DLD1 (cell line): Measurements from ENCODE around the gene TREX2.

ENCODE experiments used
- in situ Hi-C: cut with HindIII; loops from 2 replicates; pipeline ENCODE4 v1.10.0; 2017; ENCODE audit warnings: low sequenced_read_pairs

The TREX2 gene, protein sequence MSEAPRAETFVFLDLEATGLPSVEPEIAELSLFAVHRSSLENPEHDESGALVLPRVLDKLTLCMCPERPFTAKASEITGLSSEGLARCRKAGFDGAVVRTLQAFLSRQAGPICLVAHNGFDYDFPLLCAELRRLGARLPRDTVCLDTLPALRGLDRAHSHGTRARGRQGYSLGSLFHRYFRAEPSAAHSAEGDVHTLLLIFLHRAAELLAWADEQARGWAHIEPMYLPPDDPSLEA

DNA sequence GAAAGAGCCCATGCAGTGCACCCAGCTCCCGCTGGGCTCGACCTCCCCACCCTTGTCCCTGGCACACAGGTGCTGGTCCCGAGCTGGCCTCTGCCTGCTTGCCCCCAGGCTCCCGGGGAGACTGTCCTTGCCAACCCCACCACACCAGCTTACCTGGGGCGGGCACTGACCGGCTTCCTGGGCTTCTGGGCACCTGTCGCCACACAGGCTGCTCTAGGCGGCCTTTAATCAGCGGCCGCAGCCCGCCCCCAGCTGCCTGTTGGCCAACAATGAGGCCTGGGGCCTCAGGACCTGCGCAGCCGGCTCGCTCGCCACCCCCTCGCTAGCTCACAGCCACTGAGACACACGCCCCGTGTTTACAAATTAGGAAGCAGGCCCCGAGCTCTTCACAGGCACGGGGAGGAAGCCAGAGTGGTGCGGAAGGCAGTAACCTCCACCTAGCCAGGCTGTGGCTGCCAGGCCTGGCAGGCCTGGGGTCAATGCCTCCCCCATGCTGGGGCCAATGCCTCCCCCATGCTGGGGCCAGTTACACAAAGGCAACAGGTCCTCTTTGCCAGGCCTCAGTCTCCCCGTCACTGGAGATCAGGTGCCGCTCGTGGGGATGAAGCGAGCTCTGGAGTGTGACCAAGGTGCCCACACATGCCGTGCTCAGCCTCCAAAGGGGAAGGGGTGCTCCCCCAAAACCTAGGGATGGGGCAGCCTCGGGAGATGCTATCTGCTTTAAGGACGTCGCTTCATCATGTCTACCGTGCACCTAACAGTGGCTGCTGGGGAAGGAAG, at the start of gene TREX2:
TSS of gene TREX2 (minus strand) at position 201 of the 780 bp plus-strand sequence. CDS start 626 bp downstream, outside the sequence.
- in situ Hi-C loops, result no loop called here

DNA sequence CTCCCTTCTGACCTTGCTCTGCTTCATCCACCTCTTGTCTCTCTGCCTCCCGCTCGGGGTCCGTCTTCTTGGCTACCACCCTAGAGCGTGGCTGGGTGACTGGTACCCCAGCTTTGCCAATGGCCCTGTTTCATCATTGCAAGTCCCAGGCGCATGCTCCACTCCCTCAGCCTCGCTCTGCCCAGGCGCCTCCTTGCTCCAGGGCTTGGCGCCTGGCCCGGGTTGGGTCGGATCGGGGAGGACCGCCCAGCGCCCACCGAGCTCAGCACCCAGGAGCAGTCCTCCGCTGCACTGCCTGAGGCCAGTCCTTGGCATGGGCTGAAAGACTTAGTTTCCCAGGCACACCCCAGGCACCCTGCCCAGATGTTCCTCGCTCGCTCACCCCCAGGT, 49.5 kb upstream of the TREX2 start:
- in situ Hi-C loops, result no loop called here

DNA sequence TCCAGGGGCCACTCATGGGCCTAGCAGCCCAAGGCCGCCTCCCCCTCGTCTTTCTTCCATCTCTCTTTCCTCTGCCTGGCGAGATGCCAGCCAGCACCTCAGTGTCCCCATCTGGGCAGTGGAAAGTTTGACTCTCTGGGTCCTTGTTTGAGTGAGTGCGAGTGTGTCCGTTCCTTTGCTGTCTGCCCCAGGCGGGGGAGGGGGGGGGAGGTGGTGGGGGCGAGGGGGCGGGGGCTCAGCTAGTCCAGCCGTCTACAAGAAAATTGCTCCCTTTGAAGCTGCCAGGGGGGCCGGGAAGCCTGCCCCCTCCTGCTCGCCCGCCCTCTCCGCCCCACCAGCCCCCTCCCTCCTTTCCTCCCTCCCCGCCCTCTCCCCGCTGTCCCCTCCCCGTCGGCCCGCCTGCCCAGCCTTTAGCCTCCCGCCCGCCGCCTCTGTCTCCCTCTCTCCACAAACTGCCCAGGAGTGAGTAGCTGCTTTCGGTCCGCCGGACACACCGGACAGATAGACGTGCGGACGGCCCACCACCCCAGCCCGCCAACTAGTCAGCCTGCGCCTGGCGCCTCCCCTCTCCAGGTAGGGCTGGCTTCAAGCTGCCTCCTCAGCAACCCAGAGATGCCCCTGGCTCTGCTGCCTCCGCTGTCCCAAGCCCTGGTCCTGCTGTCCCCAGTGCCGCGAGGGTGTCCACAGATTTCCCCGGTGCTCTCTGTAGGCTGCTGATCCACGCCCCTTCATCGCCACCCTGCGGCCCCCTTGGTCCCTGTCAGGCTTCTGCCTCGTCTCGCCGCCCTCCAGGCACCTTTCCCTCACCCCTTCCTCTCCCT, 48.9 kb upstream of the TREX2 start, which contains the start of gene BGN:
TSS of gene BGN (plus strand) at position 440 of the 821 bp plus-strand sequence. CDS start 9,652 bp downstream, outside the sequence.
- in situ Hi-C loops, result no loop called here

DNA sequence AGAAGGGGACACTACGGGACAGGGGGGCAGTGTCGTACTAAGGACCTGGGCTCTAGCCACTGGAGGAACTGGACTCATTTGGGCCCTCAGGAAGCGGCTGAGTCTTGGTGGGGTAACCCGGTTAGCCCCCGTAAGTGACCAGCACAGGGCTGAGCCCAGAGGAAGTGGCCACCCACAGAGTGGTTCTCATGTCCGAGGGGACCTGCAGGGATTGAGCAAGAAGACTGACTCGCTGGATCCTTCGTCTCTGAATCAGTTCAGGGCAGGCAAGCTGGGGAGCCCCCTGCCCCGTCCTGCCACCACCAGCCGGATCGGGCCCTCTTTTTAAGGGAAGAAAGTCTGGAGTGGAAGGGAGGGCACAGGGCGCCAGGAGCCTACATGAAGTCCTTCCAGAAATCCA, 48.2 kb upstream of the TREX2 start:
- in situ Hi-C loops, result no loop called here

DNA sequence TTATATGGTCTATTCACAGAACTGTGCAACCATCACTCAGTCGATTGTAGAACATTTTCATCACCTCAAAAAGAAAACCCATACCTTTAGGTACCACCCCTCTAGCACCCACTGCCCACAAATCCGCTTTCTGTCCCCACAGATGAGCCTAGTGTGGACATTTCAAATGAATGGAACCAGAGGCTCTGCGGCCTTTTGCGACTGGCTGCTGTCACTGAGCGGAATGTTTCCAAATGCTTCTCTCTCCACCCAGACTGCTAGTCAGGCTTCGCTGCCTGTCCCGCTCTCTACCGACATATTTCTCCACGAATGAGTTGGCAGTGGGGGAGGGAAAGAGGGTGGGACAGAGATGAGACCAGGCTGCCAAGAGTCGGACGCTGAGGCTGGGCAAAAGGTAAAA, 47.2 kb upstream of the TREX2 start:
- in situ Hi-C loops, result no loop called here

DNA sequence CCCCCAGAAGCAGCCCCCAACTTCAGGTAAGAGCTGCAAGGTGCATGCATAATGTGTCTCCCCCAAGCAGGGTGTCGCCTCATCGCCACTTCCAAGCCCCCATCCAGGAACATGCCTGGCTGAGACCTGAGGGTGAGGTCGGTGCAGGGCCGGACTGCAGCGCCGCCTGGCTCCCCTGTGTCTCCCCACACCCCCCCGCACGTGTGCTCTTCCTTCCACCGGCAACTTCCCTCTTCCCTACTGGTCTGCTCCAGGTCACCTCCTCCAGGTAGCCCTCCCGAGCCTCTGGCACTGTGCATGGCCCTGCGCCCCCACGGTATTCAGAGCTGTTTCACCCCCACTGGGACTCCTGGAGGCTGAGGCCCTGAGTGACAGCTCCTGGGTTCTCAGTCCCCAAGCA, 46.7 kb upstream of the TREX2 start:
- in situ Hi-C loops, result no loop called here

DNA sequence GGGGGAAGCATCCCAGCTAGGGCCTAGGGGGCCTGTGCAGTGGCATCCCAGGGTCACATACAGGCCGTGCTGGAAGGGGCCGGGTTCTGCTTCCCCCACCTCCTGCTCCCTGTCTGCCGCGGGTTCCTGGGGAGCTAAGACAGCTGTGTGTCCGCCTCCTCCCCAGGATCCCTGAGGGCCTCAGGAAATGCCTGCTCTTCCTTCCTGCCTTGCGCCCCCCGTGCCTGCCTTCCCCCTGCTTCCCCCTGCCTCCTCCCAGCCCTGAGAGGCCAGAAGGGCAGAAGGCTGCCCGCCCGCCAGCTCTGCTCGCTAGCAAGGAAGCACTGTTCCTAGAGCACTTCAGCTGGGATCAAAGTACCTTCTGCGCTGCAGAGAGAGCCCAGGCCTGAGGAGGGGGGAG, 46.1 kb upstream of the TREX2 start:
- in situ Hi-C loops, result no loop called here

DNA sequence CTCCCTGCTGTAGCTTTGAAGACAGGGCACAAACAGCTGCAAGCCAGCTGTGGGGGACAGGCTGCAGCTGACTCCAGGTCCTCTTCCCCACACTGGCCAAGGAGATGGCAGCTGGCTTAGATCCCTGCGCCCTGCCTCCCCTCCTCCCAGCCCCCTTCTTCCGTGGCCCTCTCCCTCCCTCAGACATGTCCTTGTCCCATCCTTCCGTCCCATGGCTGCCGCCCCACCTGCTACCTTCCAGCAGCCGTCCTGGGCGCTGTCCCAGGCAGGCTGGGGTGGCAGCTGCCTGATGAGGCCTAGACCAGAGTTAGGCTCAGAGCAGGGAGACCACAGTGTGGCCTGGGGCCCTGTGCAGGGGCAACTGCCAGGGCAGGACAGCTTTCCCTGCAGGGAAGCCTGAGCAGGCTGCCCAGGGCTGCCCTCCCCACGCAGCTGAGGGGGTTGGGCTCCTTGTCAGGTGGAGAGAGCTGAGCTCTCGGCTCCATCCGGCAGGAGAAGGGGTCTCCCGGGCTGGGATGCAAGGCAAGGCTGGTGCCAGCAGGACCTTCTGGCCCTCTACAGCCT, 45.6 kb upstream of the TREX2 start:
- in situ Hi-C loops, result no loop called here

DNA sequence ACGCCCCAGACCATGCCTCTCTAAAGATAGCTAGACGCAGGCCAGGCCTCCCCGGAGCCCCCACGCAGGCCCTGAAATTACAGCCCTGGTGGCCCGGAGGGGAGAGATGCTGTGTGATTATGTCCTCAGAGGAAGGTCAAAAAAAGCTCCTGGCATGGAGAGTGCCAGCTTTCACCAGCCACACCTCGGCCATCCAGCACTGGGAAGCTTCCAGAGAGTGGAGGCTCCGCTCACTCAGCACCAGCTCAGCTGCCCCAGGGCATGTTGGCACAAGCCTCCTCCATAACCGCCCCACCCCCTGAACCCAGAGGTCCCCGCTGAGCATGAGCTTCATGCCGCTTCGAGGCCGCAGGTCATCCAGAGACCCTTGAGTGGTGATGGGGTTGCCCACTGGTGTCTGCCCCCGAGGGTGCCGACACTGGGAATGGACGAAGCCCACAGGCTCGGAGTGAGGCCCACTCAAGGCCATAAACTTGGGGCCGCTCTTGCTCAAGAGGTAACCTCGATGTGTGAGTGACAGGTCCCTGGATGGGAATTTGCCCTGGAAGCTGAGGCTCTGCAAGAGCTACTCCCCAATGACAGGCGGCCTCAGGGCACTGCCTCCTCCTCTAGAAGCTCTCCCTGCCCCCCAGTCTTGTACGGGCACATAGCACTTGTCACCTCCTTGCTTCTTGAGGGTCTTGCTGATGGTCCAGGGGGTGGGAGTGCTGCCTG, 44.5 kb upstream of the TREX2 start:
- in situ Hi-C loops, result no loop called here

DNA sequence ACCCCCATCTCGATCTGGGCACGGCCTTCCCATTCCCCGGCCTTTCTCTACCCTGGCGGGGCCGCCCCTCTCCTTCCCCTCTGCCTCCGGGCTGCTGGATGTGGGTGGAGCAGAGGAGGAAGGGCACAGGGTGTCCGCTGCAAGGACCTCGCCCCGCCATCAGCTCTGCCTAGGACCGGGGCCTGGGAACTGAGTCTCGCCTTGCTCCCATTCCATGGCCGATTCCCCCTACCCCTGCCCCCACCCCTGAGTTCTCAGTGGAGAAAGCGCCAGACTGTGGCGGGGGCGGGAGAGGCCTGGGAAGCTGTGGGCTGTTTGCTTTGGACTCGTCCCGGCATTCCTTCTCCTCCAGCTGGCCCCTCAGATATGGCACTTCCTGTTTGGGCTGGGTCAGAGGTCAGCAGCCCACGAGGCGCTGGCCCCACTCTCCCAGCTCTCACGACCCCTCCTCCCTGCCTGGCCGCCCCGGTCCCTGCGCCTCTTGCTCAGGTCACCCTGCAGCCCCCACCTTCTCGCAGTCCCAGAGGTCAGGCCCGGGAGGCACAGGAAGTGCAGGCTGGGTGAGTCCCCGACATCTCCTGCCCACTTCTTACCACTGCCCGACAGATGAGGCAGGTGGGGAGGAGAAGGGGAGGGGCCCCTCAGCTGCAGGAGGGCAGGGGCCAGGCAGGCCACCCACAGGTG, 42.5 kb upstream of the TREX2 start:
- in situ Hi-C loops, result no loop called here

DNA sequence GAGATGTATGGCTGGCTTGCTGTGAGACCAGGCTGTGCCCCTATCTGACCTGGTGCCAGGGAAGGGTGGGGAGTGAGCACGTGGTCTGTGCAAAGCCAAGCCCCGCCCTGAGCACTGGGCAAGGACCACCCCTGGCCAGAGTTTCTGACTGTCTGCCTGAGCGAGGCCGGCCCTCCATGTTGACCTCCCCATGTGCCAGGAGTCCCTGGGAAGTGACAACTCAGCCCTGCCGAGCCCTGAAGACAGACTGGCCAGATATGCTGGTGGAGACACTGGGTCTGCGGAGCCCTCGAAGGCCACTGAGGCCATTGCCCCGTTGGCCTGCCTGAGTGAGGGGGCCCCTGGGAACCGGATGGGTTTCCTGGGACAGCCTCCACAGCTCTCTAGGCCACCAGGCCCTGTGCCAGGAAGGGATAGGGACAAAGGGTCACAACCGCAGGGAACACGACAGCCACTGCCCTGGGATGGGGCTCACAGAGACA, 41.8 kb upstream of the TREX2 start:
- in situ Hi-C loops, result no loop called here

DNA sequence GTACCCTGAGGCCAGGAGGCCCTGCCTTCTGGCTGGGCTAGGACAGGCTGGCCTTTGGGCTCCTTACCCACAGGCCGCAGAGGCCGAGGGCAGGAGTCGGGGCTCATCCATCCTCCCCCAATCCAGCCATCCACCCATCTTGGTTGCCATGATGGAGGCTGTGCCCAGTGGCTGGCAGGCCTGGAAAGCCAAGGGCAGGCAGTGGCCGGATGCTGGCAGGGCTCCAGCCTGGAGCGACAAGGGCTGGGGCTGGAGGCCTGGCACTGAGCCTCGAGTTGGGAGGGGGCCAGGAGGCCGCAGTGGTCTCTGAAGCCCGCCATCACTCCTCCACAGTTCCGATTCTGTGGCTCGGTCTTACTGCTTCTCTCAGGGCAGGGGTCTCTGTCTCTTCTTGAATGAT, 40.3 kb upstream of the TREX2 start:
- in situ Hi-C loops, result no loop called here

DNA sequence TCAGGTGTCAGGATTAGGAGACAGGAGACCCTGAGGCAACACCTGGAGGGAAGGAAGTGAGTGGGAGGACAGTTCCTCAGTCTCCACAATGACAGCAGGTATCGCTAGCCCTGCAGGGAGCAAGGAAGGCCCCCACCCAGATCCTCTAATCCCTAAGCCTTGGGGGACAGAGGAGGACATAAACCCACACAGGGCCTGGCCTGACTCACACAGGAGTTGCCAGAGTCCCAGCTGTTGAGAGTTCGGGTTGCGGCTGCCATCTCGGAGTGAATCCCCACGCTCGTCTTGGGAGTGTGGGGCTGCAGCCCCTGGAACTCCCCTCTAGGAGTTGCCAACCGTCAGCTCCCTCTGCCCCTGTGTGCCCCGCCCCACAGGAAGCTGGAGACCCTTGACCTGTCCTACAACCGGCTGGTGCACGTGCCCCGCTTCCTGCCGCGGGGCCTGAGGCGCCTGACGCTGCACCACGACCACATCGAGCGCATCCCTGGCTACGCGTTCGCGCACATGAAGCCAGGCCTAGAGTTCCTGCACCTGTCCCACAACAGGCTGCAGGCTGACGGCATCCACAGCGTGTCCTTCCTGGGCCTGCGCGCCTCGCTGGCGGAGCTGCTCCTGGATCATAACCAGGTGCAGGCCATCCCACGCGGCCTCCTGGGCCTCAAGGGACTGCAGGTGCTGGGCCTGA, 39.7 kb upstream of the TREX2 start:
- in situ Hi-C loops, result no loop called here

DNA sequence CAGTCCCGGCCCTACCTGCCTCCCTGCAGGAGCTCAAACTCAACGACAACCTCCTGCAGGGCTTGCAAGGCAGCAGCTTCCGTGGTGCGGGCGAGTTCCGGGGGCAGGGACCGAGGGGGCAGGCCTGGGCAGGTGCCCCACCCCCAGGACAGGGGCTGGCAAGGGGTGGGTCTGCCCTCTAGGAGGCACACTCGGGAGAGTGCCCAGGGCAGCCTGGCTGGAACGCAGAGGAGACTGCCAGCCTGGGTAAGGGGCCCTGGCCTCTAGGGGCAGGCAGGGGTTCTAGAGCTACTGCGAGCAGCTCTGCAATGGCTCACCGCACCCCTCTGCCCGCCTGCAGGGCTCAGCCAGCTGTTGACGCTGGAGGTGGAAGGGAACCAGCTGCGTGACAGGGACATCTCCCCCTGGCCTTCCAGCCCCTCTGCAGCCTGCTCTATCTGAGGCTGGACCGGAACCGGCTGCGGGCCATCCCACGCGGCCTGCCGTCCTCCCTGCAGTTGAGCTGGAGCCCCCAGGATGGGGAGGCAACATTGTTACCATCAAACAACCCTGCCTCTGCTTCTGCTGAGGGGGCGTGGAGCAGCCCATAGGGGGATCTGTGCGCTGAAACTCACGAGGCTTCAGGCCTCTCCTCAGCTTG, 36.6 kb upstream of the TREX2 start:
- in situ Hi-C loops, result no loop called here

DNA sequence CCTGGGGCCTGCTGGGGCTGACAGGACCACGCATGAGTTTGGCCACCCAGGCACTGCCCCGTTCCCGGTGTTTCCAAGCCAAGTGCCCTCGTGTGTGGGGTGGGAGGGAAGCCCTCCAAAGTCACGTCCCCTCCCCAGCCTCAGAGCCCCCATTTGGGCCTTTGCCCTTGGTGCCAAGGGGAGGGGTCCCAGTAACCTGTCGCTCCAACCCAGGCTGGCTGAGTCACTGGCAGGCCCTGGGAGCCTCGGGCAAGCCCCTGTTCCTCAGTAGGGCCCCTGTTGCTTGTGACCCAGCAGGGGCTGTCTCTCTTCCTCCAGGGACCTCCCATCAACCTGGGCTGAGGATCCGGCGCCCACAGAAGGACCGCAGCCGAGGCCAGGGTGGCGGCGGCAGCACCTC, 35.2 kb upstream of the TREX2 start:
- in situ Hi-C loops, result no loop called here

DNA sequence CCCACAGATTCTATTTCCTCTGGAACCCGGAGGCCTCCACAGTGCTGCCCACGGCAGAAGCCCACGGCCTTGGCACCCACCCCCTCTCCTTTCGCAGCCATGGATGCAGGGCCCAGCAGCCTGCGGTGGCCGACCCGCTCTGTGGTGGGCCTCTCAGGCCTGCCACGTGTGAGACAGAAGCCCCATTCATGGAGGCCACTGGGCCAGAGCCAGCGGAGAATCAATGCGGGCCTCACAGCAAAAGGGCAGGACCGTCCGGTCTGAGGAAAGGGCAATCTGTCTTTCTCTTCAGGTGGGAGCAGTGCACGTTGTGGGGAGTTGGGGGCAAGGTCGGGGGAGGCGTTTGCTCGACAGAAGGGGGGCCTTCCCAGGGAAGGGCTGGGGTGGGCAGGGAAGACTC, 32.9 kb upstream of the TREX2 start:
- in situ Hi-C loops, result no loop called here

DNA sequence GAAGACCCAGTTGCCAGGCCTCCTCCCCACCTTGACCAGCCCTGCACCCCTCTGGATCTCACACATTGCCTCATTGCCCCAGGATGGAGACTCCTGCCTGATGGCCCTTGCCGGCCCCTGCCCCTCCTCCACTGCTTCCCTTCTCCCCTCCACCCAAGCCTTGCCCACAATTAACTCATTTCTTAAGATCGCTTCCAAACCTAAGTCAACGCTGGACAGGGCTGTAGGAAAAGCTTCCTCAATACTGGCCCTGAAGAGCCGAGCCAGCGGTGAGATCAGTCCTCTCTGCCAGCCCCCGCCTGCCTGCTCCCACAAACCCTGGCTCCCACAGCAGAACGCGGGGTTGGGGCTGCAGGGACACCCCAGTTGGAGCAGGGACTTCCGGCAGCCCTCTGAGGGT, 32.0 kb upstream of the TREX2 start:
- in situ Hi-C loops, result no loop called here

DNA sequence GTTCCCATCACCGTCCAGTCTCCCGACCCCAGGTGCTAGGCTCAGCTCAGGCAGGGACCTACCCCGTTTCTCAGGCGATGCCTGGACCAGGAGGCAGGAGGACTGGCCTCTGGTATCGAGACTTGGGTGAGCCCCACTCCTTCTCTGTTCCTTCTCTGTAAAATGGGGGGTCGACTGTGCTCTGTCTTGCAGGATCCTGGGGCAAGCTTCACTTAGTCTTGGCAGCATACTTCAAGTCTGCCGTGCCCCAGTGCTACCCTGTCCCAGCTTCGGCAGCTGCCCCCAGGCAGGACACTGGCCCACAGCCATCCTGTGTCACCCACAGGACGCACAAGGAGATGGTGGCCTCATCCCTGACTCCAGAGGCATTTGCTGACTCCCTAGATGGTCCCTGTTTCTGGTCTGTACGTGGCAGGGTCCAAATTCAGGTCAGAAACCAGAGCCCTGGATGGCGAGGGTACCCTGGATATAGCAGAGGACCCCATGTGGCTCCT, 31.6 kb upstream of the TREX2 start:
- in situ Hi-C loops, result no loop called here
